ENCODE results near the gene PCDHGA1.
"Not testable (repeated sequence)": the region's sequence is repeated elsewhere in the genome, so short reads cannot be mapped to it uniquely, and the experiment has no call there.

The PCDHGA1 gene

GRCh38 chr5:141383345-141383744 lies 53.0 kb downstream of the PCDHGA1 start:
- DNase-seq, result no peak

GRCh38 chr5:141384471-141385267 lies 54.4 kb downstream of the PCDHGA1 start:
- no peak for DNase-seq

- not testable (repeated sequence) for DNase-seq
These were observed 57.4 kb downstream of the PCDHGA1 start, which contains the start of gene PCDHGB4 for GRCh38 chr5:141387557-141388311. Gene PCDHGB4 (plus strand): TSS chr5:141387698. CDS start chr5:141387885, 187 bp downstream.

GRCh38 chr5:141388661-141389060 lies 58.3 kb downstream of the PCDHGA1 start:
- no peak for DNase-seq

- no peak for DNase-seq
These were observed 59.1 kb downstream of the PCDHGA1 start for GRCh38 chr5:141389153-141390042.

- no peak for DNase-seq
These were observed 62.3 kb downstream of the PCDHGA1 start, which contains the start of gene PCDHGA8 for GRCh38 chr5:141392429-141393198. Gene PCDHGA8 (plus strand): TSS chr5:141392633. CDS start chr5:141392814, 181 bp downstream.

GRCh38 chr5:141393267-141393666 lies 63.0 kb downstream of the PCDHGA1 start:
- no peak for DNase-seq

GRCh38 chr5:141394401-141395187 lies 64.3 kb downstream of the PCDHGA1 start:
- not testable (repeated sequence) for DNase-seq

GRCh38 chr5:141397756-141398551 lies 67.6 kb downstream of the PCDHGA1 start, which contains the start of gene PCDHGB5:
Gene PCDHGB5 (plus strand): TSS chr5:141397947. CDS start chr5:141398128, 181 bp downstream.
- DNase-seq, result not testable (repeated sequence)

- no peak for DNase-seq
These were observed 68.3 kb downstream of the PCDHGA1 start for GRCh38 chr5:141398608-141399007.

GRCh38 chr5:141399555-141400258 lies 69.4 kb downstream of the PCDHGA1 start:
- no peak for DNase-seq

- DNase-seq, result no peak
These were observed 72.4 kb downstream of the PCDHGA1 start, which contains the start of gene PCDHGA9 for GRCh38 chr5:141402553-141403243. Gene PCDHGA9 (plus strand): TSS chr5:141402778. CDS start chr5:141402953, 175 bp downstream.

- DNase-seq, result no peak
These were observed 73.1 kb downstream of the PCDHGA1 start for GRCh38 chr5:141403387-141403786.

GRCh38 chr5:141407790-141408505 lies 77.6 kb downstream of the PCDHGA1 start, which contains the start of gene PCDHGB6:
Gene PCDHGB6 (plus strand): TSS chr5:141408021. CDS start chr5:141408203, 182 bp downstream.
- DNase-seq, result not testable (repeated sequence)

- DNase-seq, result no peak
These were observed 79.4 kb downstream of the PCDHGA1 start for GRCh38 chr5:141409598-141410306.

GRCh38 chr5:141411575-141411974 lies 81.3 kb downstream of the PCDHGA1 start:
- DNase-seq, result no peak

Measured in COR-L47 (cell line).